GM18909 (cell line): Measurements from ENCODE around the gene TACR1.
A peak's percentile ranks its signal among the peaks of the same experiment; 100 is the strongest.
"Not testable (repeated sequence)": the region's sequence is repeated elsewhere in the genome, so short reads cannot be mapped to it uniquely, and the experiment has no call there.

ENCODE experiments used
- ATAC-seq: cut with Tn5 transposase; IDR thresholded peaks from one replicate; pipeline ENCODE4 v1.9.1; 2021; ENCODE audit warnings: mild to moderate bottlenecking; ENCODE audit not compliant: unreplicated experiment, poor library complexity

The TACR1 gene

DNA sequence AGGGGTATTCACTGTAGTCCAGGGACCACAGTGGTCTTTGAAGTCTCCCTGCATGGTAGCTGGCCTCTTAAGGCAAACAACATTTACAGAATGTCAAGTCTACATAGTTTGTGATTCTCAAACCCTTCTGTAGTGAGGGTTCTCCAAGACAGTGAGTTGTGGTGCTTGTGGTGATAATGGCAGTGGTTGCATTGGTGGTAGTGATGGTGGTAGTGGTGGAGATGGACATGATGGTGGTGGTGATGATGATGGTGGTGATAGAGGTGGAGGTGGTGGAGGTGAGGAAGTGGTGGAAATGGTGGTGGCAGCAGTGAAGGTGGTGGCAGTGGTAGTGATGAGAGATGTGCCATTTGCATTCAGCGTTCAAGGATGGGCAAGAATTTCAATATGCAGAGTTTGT lies 104.9 kb downstream of the TACR1 start:
- no peak for ATAC-seq

DNA sequence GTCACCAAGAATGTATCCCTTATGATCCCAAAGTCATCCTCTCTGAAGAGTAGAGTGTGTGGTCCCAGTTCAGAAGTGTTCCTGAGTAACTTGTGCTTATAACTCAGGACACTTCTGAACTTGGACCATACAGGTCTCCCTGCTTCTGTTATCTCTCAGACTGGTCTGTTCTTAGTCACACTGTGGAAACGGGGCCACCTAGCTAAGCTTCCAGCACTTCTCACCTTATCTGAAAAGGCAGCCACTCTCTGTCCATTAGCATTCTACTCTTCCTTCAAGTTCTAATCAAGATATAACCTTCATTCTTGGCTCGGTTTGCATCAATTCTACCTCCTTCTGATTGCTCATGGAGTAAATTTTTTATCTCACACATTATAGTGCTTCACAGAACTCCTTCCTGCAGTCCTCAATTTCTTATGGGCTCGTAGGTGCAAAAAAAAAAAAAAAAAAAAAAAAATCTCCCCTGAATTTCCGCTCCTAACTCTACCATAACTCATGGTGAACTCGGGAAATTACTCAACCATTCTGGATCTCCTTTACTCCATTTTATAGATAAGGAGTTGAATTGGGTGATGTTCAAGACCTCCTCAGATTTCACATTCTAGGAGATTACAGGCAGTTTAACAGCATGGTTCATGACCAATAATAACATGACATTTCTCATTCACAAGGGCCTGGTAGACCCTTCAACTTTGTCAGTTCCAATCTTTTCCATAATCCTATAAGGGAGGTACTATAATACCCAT lies 108.4 kb downstream of the TACR1 start:
- ATAC-seq = no peak

DNA sequence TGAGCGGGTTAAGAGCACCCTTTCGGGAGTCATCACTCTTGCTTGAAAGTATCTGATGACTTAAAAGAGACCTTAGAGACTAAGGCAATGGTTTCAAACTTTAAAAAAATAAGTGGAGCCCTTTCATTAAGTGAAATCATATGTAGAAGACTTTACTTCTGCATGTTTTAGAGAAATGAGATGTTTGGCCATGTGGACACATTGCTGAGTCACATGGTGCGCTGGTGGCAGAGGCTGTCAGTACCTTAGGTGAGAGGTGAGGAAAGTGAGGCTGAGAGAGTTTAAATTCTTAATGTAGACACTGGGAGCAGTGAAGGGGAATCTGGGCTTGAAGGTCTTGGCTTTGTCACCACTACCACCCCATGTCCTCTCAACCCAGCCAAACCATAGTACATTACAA lies 109.8 kb downstream of the TACR1 start:
- no peak for ATAC-seq

DNA sequence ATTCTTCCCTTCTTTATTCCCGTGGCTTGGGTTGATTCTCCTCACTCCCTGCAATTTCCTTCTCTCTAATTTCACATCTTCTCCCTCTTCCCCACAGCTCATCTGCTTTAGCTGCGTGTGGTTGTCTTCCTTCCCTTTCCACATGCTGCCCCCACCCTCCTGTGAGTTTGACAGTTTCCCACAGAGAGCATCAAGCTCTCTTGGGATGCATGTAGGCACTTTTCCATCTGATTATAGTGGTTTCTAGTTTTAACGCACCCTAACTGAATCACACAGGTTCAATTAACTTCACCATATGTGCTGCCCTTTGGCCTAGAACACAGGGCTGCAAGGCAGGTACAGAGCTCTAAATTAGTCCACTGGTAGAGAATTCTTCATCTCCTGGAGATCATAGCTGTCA lies 110.5 kb downstream of the TACR1 start:
- ATAC-seq = no peak

DNA sequence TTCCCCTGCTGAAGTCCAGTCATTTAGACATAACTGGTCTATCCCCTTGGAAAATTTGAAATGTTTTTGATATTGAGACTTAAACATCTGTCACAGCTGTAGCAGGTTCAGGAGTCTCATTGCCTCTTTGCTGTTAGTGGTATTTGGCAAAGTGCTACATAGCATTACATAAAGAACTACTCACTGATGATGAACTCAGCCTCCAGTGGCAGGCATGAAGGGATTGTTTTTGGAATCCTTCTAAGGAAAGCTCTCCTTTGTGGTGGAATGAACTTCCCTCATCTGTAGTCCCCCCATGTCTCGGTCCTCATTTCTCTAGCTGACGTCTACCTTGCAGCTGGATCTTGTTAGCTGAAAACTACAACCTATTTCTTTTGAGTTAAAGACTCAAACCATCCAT lies 111.6 kb downstream of the TACR1 start:
- ATAC-seq = no peak

DNA sequence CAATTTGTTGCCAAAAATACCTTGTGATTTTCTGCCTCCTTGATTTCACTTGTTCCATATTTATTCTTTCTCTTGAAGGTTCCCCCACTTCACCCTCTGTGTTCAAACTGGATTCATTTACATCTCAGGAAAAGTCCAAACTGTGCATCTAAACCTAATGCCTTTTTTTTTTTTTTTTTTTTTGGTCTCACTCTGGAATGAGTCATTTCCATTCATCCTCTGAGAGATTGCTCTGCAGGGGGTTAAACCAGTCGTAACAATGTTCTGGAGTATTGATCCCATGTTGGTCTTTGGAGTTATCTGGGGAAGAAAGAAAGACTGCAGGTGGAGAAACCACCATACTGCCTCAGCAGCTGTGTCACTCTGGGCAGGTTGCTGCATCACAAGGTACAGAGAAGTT lies 119.7 kb downstream of the TACR1 start:
- no peak for ATAC-seq

DNA sequence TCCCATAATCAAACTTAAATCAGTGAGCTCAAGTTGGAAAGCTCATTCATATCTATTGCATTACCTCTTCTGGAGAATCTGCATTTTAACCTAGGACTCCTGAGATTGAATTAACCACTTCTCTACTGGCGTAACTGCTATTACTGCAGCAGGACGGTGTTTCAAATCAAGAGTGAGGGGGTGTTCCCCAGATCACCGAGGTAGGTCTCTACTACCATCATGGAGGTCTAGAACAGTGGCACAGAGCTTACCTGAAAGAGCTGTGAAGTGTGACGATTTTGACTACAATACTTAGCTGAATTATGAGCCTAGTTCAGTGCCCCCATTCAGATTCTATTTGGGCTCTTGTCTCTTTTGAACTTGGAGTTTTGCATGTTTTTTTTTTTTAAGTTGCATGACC lies 121.4 kb downstream of the TACR1 start:
- ATAC-seq = no peak

DNA sequence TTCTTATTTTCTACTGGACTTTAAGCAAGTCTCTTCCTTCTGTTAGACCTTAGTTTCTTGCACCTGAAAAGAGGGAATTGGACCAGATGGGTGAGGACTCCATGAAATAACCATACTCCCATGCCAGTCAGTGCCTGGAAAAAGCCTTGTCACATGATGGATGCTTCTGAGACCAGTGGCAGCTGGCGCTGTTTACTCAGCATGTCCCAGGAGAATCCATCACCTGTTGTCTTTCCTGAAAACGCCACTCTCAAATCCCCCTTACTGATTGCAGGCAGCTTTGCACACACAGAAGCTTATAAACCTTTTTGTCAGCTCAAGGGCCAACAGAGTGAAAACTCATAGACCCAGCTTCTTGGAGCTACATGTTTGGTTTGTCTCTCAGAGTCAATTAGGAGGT lies 123.2 kb downstream of the TACR1 start:
- ATAC-seq = no peak

DNA sequence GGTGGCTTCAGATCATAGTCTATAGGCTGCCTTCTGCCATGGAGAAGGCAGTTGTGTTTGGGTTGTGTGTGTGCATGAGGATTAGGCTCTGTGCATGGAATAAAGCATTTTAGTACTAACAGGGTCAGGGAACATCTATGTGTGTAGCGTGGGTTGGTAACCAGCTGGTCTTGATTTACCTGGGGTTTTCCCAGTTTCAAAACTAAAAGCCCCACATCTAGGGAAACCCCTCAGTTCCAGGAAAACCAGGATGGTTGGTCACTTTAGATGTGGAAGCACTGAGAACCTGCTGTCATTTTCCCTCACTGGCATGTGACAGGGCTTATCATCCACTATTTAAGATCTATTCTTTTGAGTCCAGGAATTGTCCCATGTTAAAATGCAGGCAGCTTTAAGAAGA lies 124.6 kb downstream of the TACR1 start:
- ATAC-seq = no peak

DNA sequence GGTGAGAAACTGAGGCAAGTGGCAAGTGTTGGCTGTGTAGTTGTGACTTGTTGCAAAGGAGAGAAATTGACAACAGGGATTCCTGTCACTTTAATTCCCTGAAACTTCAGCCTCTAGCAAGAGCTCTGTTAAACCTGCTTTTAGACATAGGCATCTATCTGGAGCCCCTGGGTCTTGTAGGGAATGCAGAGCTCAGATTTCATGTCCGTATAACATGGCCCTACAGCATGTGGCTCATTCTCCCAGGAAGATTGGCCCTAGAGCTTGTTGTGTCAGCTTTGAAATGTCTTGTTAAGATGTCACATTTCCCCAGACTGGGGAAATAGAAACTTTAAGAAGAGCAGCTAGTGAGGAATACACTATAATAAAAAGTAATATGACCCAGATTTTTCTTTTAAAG lies 125.1 kb downstream of the TACR1 start:
- ATAC-seq = no peak

DNA sequence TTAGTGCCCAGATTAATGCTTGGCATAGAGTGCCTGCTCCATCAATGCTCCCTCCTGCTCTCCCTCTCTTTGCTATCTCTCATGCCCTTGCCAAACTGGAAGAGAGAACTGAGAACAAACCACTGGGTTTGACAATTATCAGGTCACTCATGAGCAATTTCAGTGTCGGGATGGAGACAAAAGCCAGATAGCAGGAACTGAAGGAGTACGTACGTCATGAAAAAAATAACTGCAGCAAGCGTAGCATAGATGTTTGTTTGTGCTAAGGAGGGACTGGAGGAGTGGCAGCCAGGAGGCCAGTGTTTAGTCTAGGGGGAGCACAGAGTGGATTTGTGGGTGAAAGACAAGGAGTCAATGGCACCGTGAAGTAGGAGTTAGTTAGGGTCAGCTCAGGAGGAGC lies 127.6 kb downstream of the TACR1 start:
- ATAC-seq = no peak

DNA sequence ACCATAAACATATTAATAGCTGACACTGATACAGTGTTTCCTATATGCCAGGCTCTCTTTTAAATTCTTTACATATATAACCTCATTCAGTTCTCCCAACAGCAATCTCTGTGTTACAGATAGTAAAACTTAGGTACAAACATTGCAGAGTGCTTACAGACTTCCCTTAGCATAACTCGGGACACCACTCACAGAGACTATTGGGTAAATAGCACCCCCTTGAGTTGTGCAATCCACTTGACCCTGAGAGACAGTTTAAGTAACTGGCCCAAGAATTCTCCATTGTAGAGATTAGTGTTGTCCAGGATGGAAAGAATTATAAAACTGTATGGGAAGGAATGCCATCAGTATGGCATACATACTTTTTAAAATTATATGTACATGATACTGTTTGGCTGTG lies 130.8 kb downstream of the TACR1 start:
- ATAC-seq = no peak

DNA sequence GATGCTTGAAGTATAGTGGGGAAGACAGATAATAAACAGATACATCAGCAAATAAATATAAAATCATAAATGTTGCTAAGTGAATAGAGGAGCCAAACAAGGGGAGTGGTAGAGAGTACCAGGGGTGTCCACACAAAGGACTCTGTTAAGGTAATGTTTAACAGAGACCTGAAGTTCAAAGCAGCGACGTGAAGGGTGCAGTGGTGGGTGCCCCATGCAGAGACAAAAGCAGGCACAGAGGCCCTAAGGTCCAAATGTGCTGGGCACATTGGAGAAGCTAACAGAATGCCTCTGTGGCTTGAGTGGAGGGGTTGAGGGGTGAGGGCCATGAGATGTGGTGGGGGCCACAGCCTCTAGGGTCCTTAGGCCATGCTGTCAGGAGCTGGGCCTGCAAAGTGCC lies 131.8 kb downstream of the TACR1 start:
- no peak for ATAC-seq

DNA sequence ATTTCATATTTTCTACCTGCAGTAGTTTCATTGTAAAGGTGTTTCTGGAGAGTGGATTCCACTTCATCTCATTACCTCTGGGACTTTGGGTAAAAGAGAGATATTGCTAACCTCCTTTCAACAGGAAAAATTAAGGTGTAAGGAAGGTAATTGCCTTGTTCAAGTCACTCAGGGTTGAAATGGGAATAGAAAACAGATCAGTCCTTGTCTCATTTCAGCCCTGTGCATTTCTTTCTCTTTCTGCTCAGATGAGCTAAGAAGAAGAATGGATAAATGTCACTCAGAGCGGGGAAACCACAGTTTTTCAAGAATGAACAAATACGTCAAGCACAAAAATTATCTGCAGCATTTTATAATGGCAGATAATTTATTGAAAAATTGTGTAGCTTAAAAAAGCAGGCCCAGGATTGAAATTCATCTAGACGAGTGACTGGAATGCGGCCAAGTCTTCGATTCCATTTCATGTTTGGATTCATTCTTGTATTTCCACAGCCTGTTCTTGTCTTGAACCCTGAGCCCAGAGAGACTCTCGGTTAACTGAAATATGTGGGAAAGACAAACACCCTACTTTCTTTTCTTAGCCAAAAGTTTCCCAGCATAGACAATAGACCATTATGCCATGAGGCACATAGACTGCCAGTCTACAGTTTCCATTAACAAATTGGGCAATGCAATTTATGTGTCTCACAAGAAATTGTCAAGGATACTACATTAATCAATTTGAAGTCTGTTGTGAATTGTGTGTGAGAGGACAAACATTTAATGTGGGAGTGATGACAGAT lies 133.0 kb downstream of the TACR1 start:
- ATAC-seq = no peak

DNA sequence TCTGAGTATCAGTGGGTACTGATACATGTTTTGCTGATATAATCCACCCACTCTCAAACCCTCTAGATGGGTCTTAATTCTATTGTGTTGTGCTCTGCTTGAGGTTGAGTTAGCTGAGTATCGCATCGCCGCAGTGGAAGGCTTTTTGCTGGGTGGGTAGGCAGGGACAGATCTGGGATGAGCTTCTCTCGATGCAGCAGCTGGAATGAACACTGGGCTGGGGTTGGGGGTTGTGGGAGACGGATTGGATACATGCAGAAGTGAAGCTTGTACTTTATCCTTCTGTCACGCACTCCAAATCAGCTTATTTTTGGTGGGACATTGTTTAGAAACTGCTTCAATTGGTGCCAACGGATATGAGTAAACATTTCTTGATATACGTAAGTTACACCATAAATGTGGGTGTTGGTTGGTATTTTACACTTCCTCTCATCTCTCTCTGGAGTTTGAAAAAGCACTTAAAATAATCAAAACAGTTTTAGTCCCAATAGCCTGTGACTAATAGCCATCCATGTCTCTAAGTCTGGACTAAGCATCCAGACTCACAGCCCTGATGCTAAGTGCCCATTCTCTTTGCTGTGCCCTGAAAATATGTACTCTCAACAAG lies 133.8 kb downstream of the TACR1 start:
- no peak for ATAC-seq

DNA sequence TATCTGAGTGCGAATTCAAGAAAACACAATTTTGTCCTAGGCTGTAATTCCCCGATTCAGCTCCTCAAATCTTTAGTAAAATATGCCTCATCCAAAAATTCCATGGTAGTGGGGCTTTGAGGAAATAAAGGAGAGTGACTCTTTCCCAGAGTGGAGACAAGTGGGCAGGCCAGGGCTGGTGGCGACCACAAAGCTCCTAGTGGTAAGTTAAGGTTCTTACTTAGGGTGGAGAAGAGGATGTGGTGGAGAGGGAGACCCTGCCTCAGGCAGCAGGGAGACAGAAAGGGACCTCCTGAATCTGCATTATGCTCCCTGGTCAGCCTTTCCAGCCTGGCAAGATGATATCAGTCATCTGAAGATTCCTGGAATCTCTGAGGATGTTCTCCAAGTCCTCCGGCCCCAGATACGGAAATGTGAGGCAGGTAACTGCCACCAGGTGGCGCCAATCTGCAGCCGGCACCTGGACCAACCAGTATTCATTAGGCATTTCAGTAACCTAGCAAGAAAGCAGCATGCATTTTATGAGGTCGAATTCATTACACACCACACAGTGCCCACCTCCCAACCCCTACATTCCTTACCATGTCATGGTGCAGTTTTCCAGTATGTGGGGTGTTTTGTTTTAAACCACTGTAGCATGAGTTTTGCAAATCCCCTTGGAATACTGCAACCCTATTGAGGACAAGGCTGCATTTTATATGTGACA lies 134.5 kb downstream of the TACR1 start:
- peak; percentile 73 for ATAC-seq

DNA sequence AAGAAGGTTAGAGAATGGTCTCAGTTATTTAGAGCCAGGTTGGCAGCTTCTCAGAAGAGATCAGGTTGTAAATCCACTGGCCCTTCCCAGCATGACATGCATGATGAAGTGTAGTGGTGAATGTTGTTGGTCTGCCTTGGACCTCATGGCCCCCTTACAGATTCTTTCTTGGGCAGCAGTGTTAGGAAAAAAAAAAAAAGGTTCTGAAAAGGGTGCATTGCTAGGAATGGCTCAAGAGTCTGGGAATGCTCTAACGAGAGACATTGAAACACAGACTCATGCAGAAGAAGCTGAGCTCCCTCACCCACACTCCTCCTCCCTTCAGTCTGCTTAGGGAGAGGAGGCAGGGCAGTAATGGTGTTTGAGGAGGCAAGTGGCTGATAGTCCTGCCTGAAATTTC lies 135.4 kb downstream of the TACR1 start:
- no peak for ATAC-seq

DNA sequence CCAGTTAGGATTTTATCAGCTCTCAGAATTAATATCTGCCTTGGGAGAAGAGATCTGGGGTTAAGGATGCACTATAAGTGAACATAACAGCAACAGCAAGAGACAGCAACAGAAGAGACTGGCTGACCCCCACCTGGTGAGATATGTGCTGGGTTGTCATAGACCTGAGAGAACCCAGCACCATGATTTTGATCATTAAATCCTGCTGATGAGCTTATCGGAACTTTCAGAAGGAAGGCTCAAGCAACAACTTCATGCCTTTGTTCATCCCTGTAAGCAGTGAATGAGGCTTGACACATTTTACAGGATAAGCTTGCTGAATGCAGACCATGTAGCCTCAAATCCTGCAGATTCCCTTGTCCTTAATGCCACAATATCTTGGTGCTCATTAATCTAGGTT lies 140.9 kb downstream of the TACR1 start:
- ATAC-seq = no peak

DNA sequence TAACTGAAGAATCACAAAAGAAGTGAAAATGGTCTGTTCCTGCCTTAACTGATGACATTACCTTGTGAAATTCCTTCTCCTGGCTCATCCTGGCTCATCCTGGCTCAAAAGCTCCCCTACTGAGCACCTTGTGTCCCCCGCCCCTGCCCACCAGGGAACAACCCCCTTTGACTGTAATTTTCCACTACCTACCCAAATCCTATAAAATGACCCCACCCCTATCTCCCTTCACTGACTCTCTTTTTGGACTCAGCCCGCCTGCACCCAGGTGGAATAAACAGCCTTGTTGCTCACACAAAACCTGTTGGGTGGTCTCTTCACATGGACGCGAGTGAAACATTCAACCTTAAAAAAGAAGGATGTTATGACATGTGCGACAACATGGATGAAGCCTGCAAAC lies 142.2 kb downstream of the TACR1 start:
- ATAC-seq = not testable (repeated sequence)

DNA sequence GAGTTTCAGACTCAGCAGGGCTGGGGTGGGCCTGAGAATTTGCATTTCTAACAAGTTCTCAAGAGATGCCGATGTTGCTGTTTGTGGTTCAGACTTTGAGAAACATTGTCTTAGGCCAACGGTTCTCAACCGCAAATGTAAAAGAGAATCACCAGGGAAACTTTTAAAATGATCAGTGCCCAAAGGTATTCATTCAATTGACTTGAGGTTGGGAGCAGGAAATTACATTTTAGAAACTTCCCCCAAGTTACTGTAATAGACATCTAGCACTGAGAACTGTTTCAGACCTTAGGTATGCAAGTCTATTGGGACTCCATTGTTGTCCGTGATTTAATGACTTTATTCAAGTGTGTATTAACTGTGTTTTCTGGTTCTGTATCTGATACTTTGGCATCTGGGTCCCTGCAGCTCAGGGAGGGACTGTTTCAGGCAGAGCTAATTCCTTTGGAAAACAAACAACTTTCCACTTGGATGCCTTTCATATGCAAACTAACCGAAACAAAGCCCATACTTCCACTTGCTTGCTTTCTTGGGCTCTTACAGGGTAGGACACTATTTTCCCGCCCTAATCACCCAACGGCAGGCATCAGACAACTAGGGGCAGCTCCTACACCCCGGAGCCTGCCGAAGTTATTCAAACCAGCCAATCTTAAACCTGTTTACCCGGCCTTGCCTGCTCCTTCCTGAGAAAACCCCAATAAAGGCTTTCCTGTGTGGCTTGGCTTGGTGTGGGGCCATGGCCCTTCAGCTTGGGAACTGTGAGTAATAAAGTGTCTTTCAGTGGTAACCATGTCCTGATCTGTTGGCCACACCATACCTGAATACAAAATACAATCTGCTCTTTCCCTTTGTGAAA lies 143.3 kb downstream of the TACR1 start:
- peak; percentile 66 for ATAC-seq
